Uterus (tissue), 4 donors: ENCODE results near the gene MARCO. TPM values are rescaled to one million over a fixed set of nuclear protein-coding genes. Genes with fewer than 3 reads are reported as not detected.

Source experiments
- DNase-seq, 2 donors: peaks; one replicate each; pipeline ENCODE4 v3.0.0-alpha.2; 2019 to 2020
- H3K27ac ChIP-seq, 2 donors: fragments of 200-600 bp; sonication (generic); 1 replicate in 1 of 2; 2 replicates in 1 of 2; pipeline ENCODE4 v1.5.1; 2016 to 2018
- H3K27me3 ChIP-seq, 2 donors: fragments of 200-600 bp; sonication (generic); one replicate each; pipeline ENCODE4 v1.5.1; 2018 to 2019; ENCODE audit warnings: control low read depth in 1 of 2
- H3K36me3 ChIP-seq, 2 donors: fragments of 200-600 bp; sonication (generic); one replicate each; pipeline ENCODE4 v1.5.1; 2019; ENCODE audit warnings: control low read depth in 1 of 2
- H3K4me1 ChIP-seq, 2 donors: fragments of 200-600 bp; sonication (generic); one replicate each; pipeline ENCODE4 v1.5.1; 2018 to 2019; ENCODE audit warnings: control low read depth in 1 of 2
- H3K4me3 ChIP-seq, 2 donors: fragments of 200-600 bp; sonication (generic); 1 replicate in 1 of 2; 2 replicates in 1 of 2; pipeline ENCODE4 v1.5.1; 2018 to 2019; ENCODE audit warnings: mild to moderate bottlenecking in 1 of 2
- H3K9me3 ChIP-seq, 2 donors: fragments of 200-600 bp; sonication (generic); one replicate each; pipeline ENCODE4 v1.5.1; 2019; ENCODE audit warnings: control low read depth in 1 of 2
- CTCF ChIP-seq, 4 experiments: fragments of 200-600 bp in 2 of 4; fragments of 450-650 bp in 2 of 4; sonication (generic) in 2 of 4; IDR thresholded peaks; one replicate each; pipeline ENCODE4 v1.5.1; 2016 to 2019; ENCODE audit warnings: antibody characterized with exemption in 4 of 4, mild to moderate bottlenecking in 2 of 4, moderate library complexity in 1 of 4
- POLR2A ChIP-seq, 2 donors: fragments of 450-650 bp; IDR thresholded peaks; one replicate each; pipeline ENCODE4 v1.6.1; 2016; ENCODE audit warnings: antibody characterized with exemption in 2 of 2, mild to moderate bottlenecking in 1 of 2, moderate library complexity in 1 of 2
- intact Hi-C: fragments of 100-400 bp; cut with DNase I; formaldehyde crosslinking; loops from one replicate; pipeline ENCODE4 v1.15.1; 2023; ENCODE audit warnings: low total_unique reads
- total RNA-seq, 4 donors: library from RNA; depleted of rRNA in 3 of 4; stranded (reverse); fragments of >200 nt in 3 of 4; gene quantifications; one replicate each; pipeline versions ENCODE4 v1.1.0 to v1.2.4, GENCODE V29; 2014 to 2023
- donor health status: DM: yes; HTN: yes; CAD: no.

MARCO gene
- total RNA-seq, 4 donors from 2014 or later = 2.1 to 2.3 TPM; not detected in 2

DNA sequence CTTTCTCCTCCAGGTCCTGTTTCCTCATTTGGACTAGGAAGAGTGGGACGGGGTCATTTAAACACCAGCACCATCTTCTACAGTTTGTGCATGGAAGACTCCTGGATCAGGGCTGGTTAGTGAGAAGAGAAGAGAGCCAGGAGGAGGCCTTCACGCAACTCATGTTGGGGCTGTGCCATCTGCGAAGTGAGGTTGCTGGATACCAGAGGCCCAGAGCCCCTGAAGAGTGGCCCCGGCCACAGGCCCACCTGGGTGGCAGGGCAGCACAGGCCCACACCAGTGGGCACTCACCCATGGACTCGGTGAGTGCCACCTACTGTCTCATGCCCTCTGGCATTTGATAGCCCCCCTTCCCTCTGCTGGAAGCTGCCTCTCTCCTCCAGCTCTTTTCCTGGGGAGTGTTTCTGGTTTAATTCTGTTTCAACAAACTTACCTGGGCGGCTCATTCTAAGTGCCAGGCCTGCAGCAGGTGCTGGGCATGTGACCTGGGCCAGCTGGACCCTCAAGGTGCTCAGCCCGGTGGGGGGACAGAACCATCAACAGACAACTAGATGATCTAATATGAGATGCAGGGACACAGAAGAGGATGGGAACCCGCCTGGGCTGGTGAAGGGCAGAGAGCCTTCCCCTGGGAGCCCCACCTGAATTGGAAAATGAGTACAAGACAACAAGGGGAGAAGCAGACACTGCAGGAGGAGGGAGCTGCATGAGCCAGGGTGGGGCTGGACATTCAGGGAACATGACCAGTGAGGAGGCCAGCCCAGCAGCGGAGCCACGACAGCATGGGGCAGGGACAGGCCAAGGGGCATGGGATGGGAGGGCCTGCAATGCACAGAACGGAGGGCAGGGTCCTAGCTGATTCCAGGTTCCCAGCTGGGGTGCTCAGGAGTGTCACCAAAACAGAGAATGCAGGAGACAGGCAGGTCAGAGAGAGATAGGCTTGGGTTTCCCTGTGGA lies 70.6 kb downstream of the MARCO start:
- Histone ChIP-seq H3K36me3 (no peaks in the 10 kb centered on the region), H3K27ac (no peak overlapping the region), H3K9me3 (no peaks in the 10 kb centered on the region), H3K4me1 (no peaks in the 10 kb centered on the region), H3K27me3 (no peaks in the 10 kb centered on the region), H3K4me3 (no peak overlapping the region)
- no peak for DNase-seq
- intact Hi-C loops = no loop called here
- TF ChIP-seq CTCF (IDR thresholded peaks at IDR 0.05) = no peak
- TF ChIP-seq POLR2A (IDR thresholded peaks at IDR 0.05) = no peak

DNA sequence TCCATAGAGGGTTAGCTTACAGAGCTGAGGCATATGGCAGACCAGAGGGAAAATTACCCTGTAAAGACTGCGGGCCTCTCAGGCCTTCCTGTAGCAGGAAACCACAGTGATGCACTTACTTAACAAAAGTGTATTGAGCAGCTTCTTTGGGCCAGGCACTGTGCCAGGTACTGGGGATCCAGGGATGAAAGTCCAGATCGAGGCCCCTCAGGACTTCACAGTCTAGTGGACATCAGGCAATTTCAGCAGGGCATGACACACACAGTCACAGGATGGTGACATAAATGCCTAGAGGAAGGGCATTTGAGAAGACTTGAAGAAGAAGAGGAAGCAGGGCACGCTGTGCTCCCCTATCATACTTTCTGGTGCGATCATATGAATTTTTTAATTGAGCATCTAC lies 71.7 kb downstream of the MARCO start:
- intact Hi-C loops = no loop called here
- Histone ChIP-seq H3K36me3 (no peaks in the 10 kb centered on the region), H3K27ac (no peak overlapping the region), H3K4me3 (no peak overlapping the region), H3K9me3 (no peaks in the 10 kb centered on the region), H3K4me1 (no peaks in the 10 kb centered on the region), H3K27me3 (no peaks in the 10 kb centered on the region)
- TF ChIP-seq POLR2A (IDR thresholded peaks at IDR 0.05) = no peak
- no peak for TF ChIP-seq CTCF (IDR thresholded peaks at IDR 0.05)
- DNase-seq = no peak

GRCh38 chr2:119015845-119016244 lies 73.9 kb downstream of the MARCO start:
- no peak overlapping the region for H3K27ac ChIP-seq
- H3K27me3 ChIP-seq = no peaks in the 10 kb centered on the region
- no peak overlapping the region for H3K4me3 ChIP-seq
- intact Hi-C loops = no loop called here
- no peaks in the 10 kb centered on the region for H3K4me1 ChIP-seq
- no peak for TF ChIP-seq CTCF (IDR thresholded peaks at IDR 0.05)
- no peak for TF ChIP-seq POLR2A (IDR thresholded peaks at IDR 0.05)
- H3K36me3 ChIP-seq = no peaks in the 10 kb centered on the region
- no peaks in the 10 kb centered on the region for H3K9me3 ChIP-seq
- no peak for DNase-seq

DNA sequence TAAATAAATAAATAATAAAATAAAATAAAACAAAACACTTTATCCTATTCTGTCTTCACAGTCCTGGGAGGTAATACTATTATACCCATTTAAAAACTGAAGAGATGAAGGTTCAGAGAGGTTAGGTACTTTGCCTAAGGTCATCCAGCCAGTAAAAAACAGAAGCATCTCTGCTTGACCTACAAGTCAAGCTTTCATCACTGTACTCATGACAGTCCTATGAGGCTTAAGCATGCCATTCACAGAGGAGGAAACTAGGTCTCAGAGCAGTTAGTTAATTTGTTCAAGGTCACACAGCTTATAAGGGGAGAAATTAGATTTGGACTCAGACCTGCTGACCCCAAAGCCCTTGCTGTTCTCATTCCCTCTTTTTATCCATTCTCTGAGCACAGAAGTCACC lies 77.5 kb downstream of the MARCO start:
- DNase-seq = no peak
- Histone ChIP-seq H3K9me3 (no peaks in the 10 kb centered on the region), H3K27me3 (no peaks in the 10 kb centered on the region), H3K4me3 (no peak overlapping the region), H3K27ac (no peak overlapping the region), H3K36me3 (no peaks in the 10 kb centered on the region), H3K4me1 (no peaks in the 10 kb centered on the region)
- TF ChIP-seq CTCF (IDR thresholded peaks at IDR 0.05) (no peak), POLR2A (IDR thresholded peaks at IDR 0.05) (no peak)
- intact Hi-C loops = no loop called here

DNA sequence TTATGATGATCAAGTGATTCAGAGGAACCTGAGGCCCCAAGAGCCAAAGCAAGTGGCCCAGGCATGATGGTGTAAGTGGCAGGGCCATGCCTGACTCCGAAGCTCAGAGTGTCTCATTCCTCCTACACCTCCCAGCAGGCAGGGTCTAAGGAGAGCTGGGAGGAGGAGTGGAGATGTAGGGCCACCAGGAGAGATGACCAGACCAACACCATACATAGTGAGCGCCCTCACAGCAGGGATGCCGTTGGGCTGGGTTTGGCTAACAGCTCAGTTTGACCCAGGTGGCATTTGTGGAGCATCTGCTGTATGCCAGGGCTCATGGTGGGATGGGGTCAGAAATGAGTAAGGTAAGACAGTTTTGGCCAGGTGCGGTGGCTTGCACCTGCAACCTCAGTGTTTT lies 80.7 kb downstream of the MARCO start:
- DNase-seq = no peak

More for the DNA sequence above, 80.7 kb downstream of the MARCO start:
- H3K9me3 ChIP-seq = no peaks in the 10 kb centered on the region
- TF ChIP-seq POLR2A (IDR thresholded peaks at IDR 0.05) = no peak
- H3K27me3 ChIP-seq = no peaks in the 10 kb centered on the region
- H3K4me3 ChIP-seq = no peak overlapping the region
- intact Hi-C loops = no loop called here
- no peak overlapping the region for H3K27ac ChIP-seq
- no peaks in the 10 kb centered on the region for H3K36me3 ChIP-seq
- no peaks in the 10 kb centered on the region for H3K4me1 ChIP-seq
